SK-N-SH (cell line): ENCODE results near the gene PRR15. TPM values are rescaled to one million over a fixed set of nuclear protein-coding genes. Genes with fewer than 3 reads are reported as not detected.

Experiments used
- CTCF ChIA-PET: fragments of 300-600, 350-600 bp; formaldehyde crosslinking; extraction: SDS; loops from one replicate; lab custom pipeline; 2021; lab: Yijun Ruan, JAX
- POLR2A ChIA-PET: fragments of 350-600 bp; sonication (Branson Sonifier 250); formaldehyde crosslinking; extraction: SDS; loops from one replicate; lab custom pipeline; 2020; ENCODE audit warnings: antibody characterized with exemption, inconsistent platforms; lab: Yijun Ruan, JAX
- DNase-seq: peaks from one replicate; pipeline ENCODE4 v3.0.0; 2012
- H2AFZ ChIP-seq: fragments of 200-600 bp; sonication (generic); 2 replicates; pipeline ENCODE4 v1.8.1; 2016; ENCODE audit warnings: antibody characterized with exemption, mild to moderate bottlenecking, low read depth
- H3F3A ChIP-seq: fragments of 200-600 bp; sonication (generic); replicated peaks from 2 replicates; pipeline ENCODE3; 2016; ENCODE audit warnings: antibody characterized with exemption, mild to moderate bottlenecking; ENCODE audit not compliant: insufficient read depth
- H3K27ac ChIP-seq, 2 experiments: fragments of 200-500 bp in 1 of 2; fragments of 200-600 bp in 1 of 2; sonication (Bioruptor generic) in 1 of 2; sonication (generic), shearing (Covaris generic) in 1 of 2; 2 replicates each; pipeline versions ENCODE4 v1.5.1 to v1.6.1; 2014 to 2016; ENCODE audit warnings: low read depth in 2 of 2, inconsistent platforms in 1 of 2, low read length in 1 of 2, mild to moderate bottlenecking in 1 of 2, mixed read lengths in 1 of 2
- H3K27me3 ChIP-seq: fragments of 200-600 bp; sonication (generic), shearing (Covaris generic); 2 replicates; pipeline ENCODE4 v1.6.1; 2016; ENCODE audit warnings: mixed run types; ENCODE audit not compliant: insufficient read depth
- H3K36me3 ChIP-seq, 2 experiments: fragments of 200-500 bp in 1 of 2; fragments of 200-600 bp in 1 of 2; sonication (Bioruptor generic) in 1 of 2; sonication (generic) in 1 of 2; replicated peaks in 1 of 2; 2 replicates each; pipeline versions ENCODE3 to v1.5.1; 2014 to 2016; ENCODE audit warnings: low read length in 1 of 2, mild to moderate bottlenecking in 1 of 2; ENCODE audit not compliant: insufficient read depth in 2 of 2, control insufficient read depth in 1 of 2
- H3K4me1 ChIP-seq, 2 experiments: fragments of 200-500 bp in 1 of 2; fragments of 200-600 bp in 1 of 2; sonication (Bioruptor generic) in 1 of 2; sonication (generic), shearing (Covaris generic) in 1 of 2; 2 replicates each; pipeline versions ENCODE4 v1.5.1 to v1.6.1; 2014 to 2016; ENCODE audit warnings: low read depth in 1 of 2, low read length in 1 of 2, mixed run types in 1 of 2; ENCODE audit not compliant: insufficient read depth in 2 of 2, control insufficient read depth in 1 of 2
- H3K4me2 ChIP-seq: fragments of 200-600 bp; sonication (generic), shearing (Covaris generic); 2 replicates; pipeline ENCODE4 v1.6.1; 2017; ENCODE audit warnings: mixed run types
- H3K4me3 ChIP-seq, 2 experiments: fragments of 200-500 bp in 1 of 2; fragments of 200-600 bp in 1 of 2; sonication (Bioruptor generic) in 1 of 2; sonication (generic), shearing (Covaris generic) in 1 of 2; 2 replicates each; pipeline versions ENCODE4 v1.5.1 to v1.8.1; 2014 to 2016; ENCODE audit warnings: low read depth in 2 of 2, inconsistent platforms in 1 of 2, low read length in 1 of 2, mild to moderate bottlenecking in 1 of 2, mixed read lengths in 1 of 2, moderate library complexity in 1 of 2
- H3K79me2 ChIP-seq: fragments of 200-600 bp; sonication (generic); 2 replicates; pipeline ENCODE4 v1.8.1; 2017; ENCODE audit warnings: mild to moderate bottlenecking; ENCODE audit not compliant: insufficient read depth
- H3K9ac ChIP-seq: fragments of 200-600 bp; sonication (generic); 2 replicates; pipeline ENCODE4 v1.6.1; 2017; ENCODE audit warnings: mixed run types
- H3K9me2 ChIP-seq: fragments of 200-600 bp; sonication (generic); 2 replicates; pipeline ENCODE4 v1.6.1; 2017; ENCODE audit warnings: mixed run types
- H3K9me3 ChIP-seq: fragments of 200-600 bp; sonication (generic); 2 replicates; pipeline ENCODE4 v1.6.1; 2017; ENCODE audit warnings: mixed run types, mild to moderate bottlenecking, moderate library complexity
- H4K20me1 ChIP-seq: fragments of 200-600 bp; sonication (generic); 2 replicates; pipeline ENCODE4 v1.6.1; 2017; ENCODE audit warnings: mild to moderate bottlenecking, mixed run types; ENCODE audit not compliant: insufficient read depth
- ELF1 ChIP-seq: IDR thresholded peaks from 2 replicates; pipeline ENCODE4 v1.4.0; 2012
- FOSL2 ChIP-seq: IDR thresholded peaks from 2 replicates; pipeline ENCODE4 v1.4.0; 2012; ENCODE audit warnings: low read depth, mild to moderate bottlenecking, moderate library complexity, borderline replicate concordance
- FOXJ3 ChIP-seq: sonication (generic); formaldehyde crosslinking; IDR thresholded peaks from 2 replicates; pipeline ENCODE4 v1.5.1; 2020; ENCODE audit warnings: mild to moderate bottlenecking, missing genetic modification reagents
- GABPA ChIP-seq: IDR thresholded peaks from 2 replicates; pipeline ENCODE4 v1.4.0; 2012; ENCODE audit warnings: low read depth, mild to moderate bottlenecking
- IRF3 ChIP-seq: fragments of 150-350 bp; IDR thresholded peaks from 2 replicates; pipeline ENCODE4 v1.6.1; 2016; ENCODE audit warnings: mild to moderate bottlenecking, low read depth, low read length
- JUND ChIP-seq: IDR thresholded peaks from 2 replicates; pipeline ENCODE4 v1.4.0; 2012
- MEF2A ChIP-seq: IDR thresholded peaks from 2 replicates; pipeline ENCODE4 v1.4.0; 2012; ENCODE audit warnings: low read depth, borderline replicate concordance
- MXI1 ChIP-seq: IDR thresholded peaks from 2 replicates; pipeline ENCODE4 v1.6.1; 2012; ENCODE audit warnings: mild to moderate bottlenecking, low read depth, low read length, improper control_type of control experiment
- NFIC ChIP-seq: IDR thresholded peaks from 2 replicates; pipeline ENCODE4 v1.4.0; 2012; ENCODE audit warnings: borderline replicate concordance
- POLR2AphosphoS5 ChIP-seq: IDR thresholded peaks from 2 replicates; pipeline ENCODE4 v1.6.1; 2012; ENCODE audit warnings: low read depth, low read length
- RFX5 ChIP-seq: IDR thresholded peaks from 2 replicates; pipeline ENCODE4 v1.6.1; 2012; ENCODE audit warnings: mild to moderate bottlenecking, improper control_type of control experiment, low read length
- TCF12 ChIP-seq: IDR thresholded peaks from 2 replicates; pipeline ENCODE4 v1.4.0; 2012
- ZBTB33 ChIP-seq: IDR thresholded peaks from 2 replicates; pipeline ENCODE4 v1.4.0; 2012; ENCODE audit warnings: low read depth, borderline replicate concordance
- WGBS: methylation state at CpG from one replicate; pipeline ENCODE4 v1.1.6; 2017; ENCODE audit warnings: low lambda C conversion rate; 5-methylcytosine and 5-hydroxymethylcytosine counted together
- polyA plus RNA-seq, 3 experiments: library from polyadenylated mRNA; depleted of rRNA; stranded (reverse); fragments of >200 nt; gene quantifications; 2 replicates each; pipeline ENCODE4 v1.2.3, GENCODE V29; 2012
- TF ChIP-seq, protein P1 (sequence below): IDR thresholded peaks from 2 replicates; pipeline ENCODE4 v1.4.0; 2012; ENCODE audit warnings: low read depth, borderline replicate concordance

The PRR15 gene
- polyA plus RNA-seq, 1 of the 3 experiments (the other 2 are of a cell fraction) = 0.49 TPM

- TF ChIP-seq ZBTB33 (no peak), FOSL2 (no peak), MEF2A (no peak)
Observed at GRCh38 chr7:29567174-29567573, 3.5 kb downstream of the PRR15 start (continued).

- Histone ChIP-seq H3K36me3 (no peaks in the 10 kb centered on the region), H3K9me2 (no peaks in the 10 kb centered on the region), H3K4me1 (peaks cover 0 to 20% of the 10 kb centered on the region in 2 experiments; a peak in 1 of 4 replicates), H3K27me3 (peaks cover 22% of the 10 kb centered on the region; the same call in 1 of the 2 replicates), H3K79me2 (no peaks in the 10 kb centered on the region), H3K9ac (no peak overlapping the region), H3K4me2 (no peak overlapping the region), H3F3A (no peaks in the 10 kb centered on the region), H3K27ac (no peak overlapping the region), H2AFZ (0 out of 2 replicates have a peak overlapping the region, but pooled peaks have one; percentile 24), H3K9me3 (no peaks in the 10 kb centered on the region), H3K4me3 (no peak overlapping the region), H4K20me1 (no peaks in the 10 kb centered on the region)
- TF ChIP-seq NFIC (no peak), ELF1 (no peak), JUND (no peak), GABPA (no peak), POLR2AphosphoS5 (no peak), TCF12 (no peak), MXI1 (no peak), ZBTB33 (no peak), RFX5 (no peak), FOXJ3 (CRISPR knock-in tag) (no peak), IRF3 (no peak)
- TF ChIP-seq, protein P1, sequence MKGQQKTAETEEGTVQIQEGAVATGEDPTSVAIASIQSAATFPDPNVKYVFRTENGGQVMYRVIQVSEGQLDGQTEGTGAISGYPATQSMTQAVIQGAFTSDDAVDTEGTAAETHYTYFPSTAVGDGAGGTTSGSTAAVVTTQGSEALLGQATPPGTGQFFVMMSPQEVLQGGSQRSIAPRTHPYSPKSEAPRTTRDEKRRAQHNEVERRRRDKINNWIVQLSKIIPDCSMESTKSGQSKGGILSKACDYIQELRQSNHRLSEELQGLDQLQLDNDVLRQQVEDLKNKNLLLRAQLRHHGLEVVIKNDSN = no peak
- no peak for DNase-seq
- ChIA-PET CTCF (no interaction called here), POLR2A (no interaction called here)
- 49% methylated on average over 6 of the region's 6 CpGs for WGBS
Observed at GRCh38 chr7:29569648-29570047, 6.0 kb downstream of the PRR15 start.
